ENCODE data around the gene NAGK.
"Not testable (repeated sequence)": the region's sequence is repeated elsewhere in the genome, so short reads cannot be mapped to it uniquely, and the experiment has no call there.

The NAGK gene

DNA sequence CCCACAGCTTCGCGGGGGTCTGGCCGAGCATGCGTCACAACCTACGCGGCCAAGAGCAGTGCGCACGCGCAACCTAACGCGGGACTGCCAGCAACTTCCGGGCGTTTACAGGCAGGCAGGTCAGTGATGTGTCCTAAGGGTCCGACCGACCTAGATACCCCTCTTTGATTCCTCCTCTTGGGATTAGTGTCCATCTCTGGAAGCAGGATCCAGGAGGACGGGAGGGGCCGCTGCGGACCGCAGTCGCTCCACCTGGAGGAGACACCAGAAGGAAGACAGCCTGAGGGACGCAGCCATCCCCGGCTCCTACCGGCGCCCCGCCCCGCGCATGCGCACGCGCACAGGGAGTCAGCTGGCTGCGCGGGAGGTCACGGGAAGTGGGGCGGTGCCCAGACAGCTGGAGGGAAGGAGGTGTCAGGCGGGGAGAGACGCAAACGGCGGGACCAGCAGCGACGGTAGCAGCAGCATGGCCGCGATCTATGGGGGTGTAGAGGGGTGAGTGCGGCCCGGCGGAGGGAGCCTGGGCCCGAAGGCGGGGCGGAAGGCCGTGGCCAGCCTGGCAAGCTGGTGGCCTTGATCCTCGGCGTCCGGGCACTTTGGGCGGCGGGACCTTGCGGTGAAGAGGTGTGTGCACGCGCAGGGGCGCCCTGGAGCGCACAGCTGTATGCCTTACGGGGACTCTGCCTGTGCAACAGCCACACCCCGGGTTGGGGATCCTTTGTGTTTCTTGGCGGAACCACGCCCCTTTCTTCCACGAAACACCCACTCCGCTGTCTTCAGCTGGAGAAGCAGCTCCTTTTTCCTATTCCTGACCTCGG, at the start of gene NAGK:
NAGK (plus strand) TSS at position 431 of the 818 bp plus-strand sequence; CDS start at position 467, 36 bp downstream.
- DNase-seq (ENCODE audit: low read depth in 2 of 3, low spot score in 1 of 3), result peak; percentile 90 to 95 (median 94)

DNA sequence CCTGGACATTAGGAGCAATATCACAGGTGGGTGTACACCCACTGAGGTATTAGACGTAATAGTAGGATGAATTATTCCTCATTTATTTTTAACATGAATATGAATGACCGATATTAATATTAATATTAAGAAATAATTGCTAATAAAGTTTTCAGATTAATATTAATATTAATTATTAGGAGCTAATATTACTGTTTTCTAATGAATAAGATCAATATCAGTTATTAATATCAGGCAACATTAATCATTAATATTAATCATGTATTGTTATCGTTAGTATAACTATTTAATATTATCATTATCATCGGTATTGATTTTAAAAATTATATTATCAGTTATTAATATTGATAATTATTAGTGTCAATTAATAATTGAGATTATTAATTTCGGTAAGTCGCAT, 48.5 kb upstream of the NAGK start:
- not testable (repeated sequence) for DNase-seq (ENCODE audit: low read depth in 2 of 3, low spot score in 1 of 3)

DNA sequence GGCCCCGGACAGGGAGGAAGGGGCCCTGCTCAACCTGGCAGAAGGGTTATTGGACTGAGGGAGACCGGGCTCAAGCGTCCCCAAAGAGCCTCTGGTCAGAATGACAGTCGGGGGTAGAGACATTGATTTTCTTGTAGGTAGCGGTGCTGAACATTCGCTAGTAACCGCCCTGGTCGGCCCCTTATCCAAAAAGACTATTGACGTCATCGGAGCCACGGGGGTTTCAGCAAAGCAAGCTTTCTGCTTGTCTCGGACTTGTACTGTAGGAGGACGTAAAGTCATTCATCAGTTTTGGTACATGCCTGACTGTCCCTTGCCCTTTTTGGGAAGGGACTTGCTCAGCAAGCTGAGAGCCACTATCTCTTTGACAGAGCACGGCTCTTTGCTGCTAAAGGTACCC, 47.1 kb upstream of the NAGK start:
- not testable (repeated sequence) for DNase-seq (ENCODE audit: low read depth in 2 of 3, low spot score in 1 of 3)

GRCh38 chr2:71023553-71024243, 44.8 kb upstream of the NAGK start:
- peak; percentile 55 to 63 (median 58) for DNase-seq (ENCODE audit: low read depth in 2 of 3, low spot score in 1 of 3)

GRCh38 chr2:71036296-71036695, 32.2 kb upstream of the NAGK start:
- not testable (repeated sequence) for DNase-seq (ENCODE audit: low read depth in 2 of 3, low spot score in 1 of 3)

GRCh38 chr2:71042287-71042686, 26.2 kb upstream of the NAGK start:
- no peak for DNase-seq (ENCODE audit: low read depth in 2 of 3, low spot score in 1 of 3)

DNA sequence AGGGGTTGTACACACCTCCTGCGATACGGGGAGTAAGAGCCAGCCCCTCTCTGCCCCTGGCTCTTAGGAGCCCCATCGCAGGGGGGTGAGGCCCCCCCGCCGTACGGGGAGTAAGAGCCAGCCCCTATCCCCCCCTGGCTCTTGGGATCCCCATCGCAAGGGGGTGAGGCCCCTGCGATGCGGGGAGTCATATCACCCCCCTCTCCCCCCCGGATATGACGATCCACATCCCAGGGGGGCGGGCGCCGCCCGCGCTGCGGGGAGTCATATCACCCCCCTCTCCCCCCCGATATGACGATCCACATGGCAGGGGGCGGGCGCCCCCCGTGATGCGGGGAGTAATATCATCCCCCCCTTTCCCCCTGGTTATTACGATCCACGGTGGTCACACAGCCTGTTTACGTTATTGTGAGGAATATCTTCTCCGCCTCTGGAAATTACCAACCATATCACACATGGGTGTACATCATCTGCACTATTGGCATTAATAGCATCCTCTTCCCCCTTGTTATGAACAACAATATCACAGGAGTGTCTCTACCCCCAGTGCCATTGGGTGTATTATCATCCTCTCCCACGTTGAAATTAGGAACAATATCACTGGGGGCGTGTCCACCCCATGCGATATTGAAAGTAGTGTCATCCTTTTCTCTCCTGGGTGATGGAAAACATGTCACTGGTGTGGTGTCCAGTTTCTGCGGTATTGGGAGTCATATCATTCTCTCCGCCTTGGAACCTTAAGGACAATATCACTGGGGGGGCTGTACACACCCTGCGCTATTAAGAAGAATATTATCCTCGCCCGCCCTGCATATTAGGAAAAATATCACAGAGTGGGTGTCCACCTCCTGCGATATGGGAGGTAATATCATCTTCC, 24.7 kb upstream of the NAGK start:
- DNase-seq (ENCODE audit: low read depth in 2 of 3, low spot score in 1 of 3), result no peak

GRCh38 chr2:71045151-71045550, 23.3 kb upstream of the NAGK start:
- no peak for DNase-seq (ENCODE audit: low read depth in 2 of 3, low spot score in 1 of 3)

DNA sequence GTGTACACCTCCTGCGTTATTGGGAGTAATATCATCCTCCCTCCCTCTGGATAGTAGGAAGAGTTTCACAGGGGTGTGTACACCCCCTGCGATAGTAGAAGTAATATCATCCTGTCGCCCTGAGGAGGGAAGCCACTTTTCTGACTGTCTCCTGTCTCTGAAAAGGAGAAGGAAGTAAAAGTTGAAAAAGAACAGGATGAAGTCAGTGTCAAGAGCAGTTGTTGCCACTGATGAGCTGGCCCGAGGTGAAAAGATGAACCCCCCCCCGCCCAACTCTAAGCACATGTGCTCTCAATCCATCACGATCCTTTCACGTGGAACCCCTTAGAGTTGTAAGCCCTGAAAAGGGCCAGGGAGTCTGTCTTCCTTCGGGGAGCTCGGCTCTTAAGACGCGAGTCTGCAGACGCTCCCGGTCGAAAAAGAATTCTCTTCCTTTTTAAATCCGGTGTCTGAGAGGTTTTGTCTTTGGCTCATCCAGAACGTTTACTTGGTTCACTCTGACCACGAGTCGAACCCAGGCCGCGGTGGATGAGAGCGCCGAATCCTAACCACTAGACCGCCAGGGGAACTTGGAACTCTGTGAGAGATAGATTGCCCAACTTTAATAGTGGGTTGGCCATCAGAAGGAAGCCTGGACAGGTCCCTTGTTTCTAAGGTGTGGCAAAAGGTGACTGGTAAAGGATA, 22.4 kb upstream of the NAGK start:
- no peak for DNase-seq (ENCODE audit: low read depth in 2 of 3, low spot score in 1 of 3)

- no peak for DNase-seq (ENCODE audit: low read depth in 2 of 3, low spot score in 1 of 3)
Observed at GRCh38 chr2:71048096-71048495, 20.4 kb upstream of the NAGK start.

- peak; percentile 25 to 45 (median 42) for DNase-seq (ENCODE audit: low read depth in 2 of 3, low spot score in 1 of 3)
Observed at GRCh38 chr2:71049704-71050360, 18.6 kb upstream of the NAGK start.

DNA sequence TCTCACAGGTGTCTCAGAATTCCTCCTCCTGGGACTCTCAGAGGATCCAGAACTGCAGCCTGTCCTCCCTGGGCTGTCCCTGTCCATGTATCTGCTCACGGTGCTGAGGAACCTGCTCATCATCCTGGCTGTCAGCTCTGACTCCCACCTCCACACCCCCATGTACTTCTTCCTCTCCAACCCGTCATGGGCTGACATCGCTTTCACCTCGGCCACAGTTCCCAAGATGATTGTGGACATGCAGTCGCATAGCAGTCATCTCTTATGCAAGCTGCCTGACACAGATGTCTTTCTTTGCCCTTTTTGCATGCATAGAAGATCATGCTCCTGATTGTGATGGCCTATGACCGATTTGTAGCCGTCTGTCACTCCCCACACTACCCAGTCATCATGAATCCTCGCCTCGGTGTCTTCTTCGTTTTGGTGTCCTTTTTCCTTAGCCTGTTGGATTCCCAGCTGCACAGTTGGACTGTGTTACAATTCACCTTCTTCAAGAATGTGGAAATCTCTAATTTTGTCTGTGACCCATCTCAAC, 13.2 kb upstream of the NAGK start:
- not testable (repeated sequence) for DNase-seq (ENCODE audit: low read depth in 2 of 3, low spot score in 1 of 3)

- DNase-seq (ENCODE audit: low read depth in 2 of 3, low spot score in 1 of 3), result no peak
Observed at GRCh38 chr2:71060211-71060610, 8.2 kb upstream of the NAGK start.

- DNase-seq (ENCODE audit: low read depth in 2 of 3, low spot score in 1 of 3), result no peak
Observed at GRCh38 chr2:71060871-71061270, 7.6 kb upstream of the NAGK start.

DNA sequence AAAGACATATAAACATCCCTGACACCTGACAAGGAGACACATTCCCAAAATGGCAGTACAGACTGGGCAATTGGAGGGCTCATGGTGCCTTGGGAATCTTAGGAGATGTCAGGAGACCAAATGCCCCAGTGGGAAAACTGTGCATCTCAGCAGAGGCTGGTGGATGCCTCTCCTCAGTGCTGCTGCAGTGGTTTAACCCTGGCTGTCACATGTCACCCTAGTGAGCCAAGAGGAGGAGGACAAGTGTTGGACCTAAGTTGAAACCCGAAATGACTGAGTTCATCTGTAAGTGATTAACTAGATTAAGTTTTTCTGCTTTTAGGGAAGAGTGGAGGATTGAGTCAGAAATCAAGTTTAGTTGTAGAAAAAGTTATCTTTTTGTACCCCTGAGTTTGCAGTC, 5.2 kb upstream of the NAGK start:
- no peak for DNase-seq (ENCODE audit: low read depth in 2 of 3, low spot score in 1 of 3)

DNA sequence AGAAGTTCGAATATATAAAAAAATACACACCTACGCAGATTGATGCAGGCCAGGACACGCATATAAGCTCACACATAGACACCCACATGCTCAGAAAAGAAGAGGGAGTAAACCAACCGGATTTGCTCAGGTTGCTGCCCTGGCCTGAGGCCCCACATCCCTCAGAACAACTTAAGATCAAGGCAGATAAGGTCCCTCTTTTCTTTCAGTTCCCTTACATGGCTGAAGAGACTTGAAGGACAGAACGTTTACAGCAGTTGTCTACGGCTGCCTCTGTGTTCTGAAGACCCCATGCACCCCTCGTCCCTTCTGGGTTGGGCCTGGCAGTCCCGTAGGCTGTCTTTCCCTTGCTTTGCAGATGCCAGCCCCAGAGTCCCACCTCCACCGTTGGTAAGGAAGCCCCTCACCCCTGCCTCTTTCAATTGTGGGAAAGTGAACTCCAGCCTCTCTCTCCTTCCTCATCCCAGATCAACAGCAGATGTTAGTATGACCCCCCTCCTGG, 4.3 kb upstream of the NAGK start:
- no peak for DNase-seq (ENCODE audit: low read depth in 2 of 3, low spot score in 1 of 3)

- DNase-seq (ENCODE audit: low read depth in 2 of 3, low spot score in 1 of 3), result no peak
Observed at GRCh38 chr2:71064754-71065621, 3.5 kb upstream of the NAGK start.

- DNase-seq (ENCODE audit: low read depth in 2 of 3, low spot score in 1 of 3), result no peak
Observed at GRCh38 chr2:71066856-71067255, 1.6 kb upstream of the NAGK start.

All from stimulated activated CD4-positive, alpha-beta T cell treated with anti-CD3 and anti-CD28 coated beads, Interleukin-12 subunit alpha, Interleukin-12 subunit beta, amount 100 ng/mL, for 48 hours (primary cell).